Activated naive CD4-positive, alpha-beta T cell (primary cell): Measurements from ENCODE around the gene AARSD1.
"Not testable (repeated sequence)": the region's sequence is repeated elsewhere in the genome, so short reads cannot be mapped to it uniquely, and the experiment has no call there.

Experiments used
- DNase-seq, 4 experiments: peaks; one replicate each; lab custom pipeline; 2025; lab: John Stamatoyannopoulos, UW

Gene AARSD1

DNA sequence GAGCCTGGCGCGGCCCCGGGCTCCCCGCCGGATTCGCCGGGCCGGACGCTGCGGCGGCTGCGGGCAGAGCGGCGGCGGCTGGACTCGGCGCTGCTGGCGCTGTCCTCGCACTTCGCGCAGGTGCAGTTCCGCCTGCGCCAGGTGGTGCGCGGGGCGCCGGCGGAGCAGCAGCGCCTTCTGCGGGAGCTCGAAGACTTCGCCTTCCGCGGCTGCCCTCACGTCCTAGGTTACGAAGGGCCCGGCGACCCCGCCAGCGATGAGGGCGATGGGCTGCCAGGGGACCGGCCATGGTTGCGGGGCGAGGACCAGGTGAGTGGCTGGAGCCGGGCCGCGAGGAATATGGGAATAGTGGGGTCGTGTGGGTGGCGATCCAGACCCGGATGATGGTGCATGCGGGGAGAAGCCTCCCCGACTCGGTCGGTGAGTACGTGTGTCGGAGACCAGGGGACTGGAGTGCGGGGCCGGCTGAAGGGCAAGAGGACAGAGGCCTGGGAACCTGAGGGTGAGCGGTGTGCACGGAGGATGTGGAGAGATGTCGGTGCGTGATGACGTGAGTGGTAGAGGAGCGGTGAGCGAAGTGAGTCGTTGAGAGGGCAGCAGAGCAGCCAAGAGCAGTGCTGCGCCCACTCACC lies 16.6 kb upstream of the AARSD1 start:
- peak; percentile 10 to 39 (median 26) for DNase-seq

DNA sequence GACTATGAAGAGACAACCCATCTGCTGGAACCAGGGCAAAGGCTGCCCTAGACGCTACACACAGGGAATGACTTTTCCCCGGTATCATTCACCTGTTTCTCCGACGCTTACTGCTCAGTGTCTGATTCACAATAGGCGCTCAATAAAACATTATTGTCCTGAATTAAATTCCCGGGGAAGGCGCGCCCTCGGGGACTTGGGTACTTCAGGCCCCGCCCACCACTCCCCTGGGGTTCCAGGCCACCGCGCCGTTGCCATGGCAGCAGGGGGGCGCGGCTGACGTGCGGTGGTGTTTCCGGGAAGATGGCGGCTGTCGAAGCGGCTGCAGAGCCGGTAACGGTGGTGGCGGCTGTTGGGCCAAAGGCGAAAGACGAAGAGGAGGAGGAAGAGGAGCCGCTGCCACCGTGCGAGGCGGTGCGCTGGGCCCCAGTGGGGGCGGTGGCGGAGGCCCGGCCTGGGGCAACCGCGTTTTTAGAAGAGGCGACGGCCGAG lies 16.1 kb upstream of the AARSD1 start, which contains the start of gene RUNDC1:
RUNDC1 (plus strand) TSS at position 292 of the 492 bp plus-strand sequence; CDS start at position 304, 12 bp downstream.
- DNase-seq: peak; percentile 77 to 88 (median 80)

DNA sequence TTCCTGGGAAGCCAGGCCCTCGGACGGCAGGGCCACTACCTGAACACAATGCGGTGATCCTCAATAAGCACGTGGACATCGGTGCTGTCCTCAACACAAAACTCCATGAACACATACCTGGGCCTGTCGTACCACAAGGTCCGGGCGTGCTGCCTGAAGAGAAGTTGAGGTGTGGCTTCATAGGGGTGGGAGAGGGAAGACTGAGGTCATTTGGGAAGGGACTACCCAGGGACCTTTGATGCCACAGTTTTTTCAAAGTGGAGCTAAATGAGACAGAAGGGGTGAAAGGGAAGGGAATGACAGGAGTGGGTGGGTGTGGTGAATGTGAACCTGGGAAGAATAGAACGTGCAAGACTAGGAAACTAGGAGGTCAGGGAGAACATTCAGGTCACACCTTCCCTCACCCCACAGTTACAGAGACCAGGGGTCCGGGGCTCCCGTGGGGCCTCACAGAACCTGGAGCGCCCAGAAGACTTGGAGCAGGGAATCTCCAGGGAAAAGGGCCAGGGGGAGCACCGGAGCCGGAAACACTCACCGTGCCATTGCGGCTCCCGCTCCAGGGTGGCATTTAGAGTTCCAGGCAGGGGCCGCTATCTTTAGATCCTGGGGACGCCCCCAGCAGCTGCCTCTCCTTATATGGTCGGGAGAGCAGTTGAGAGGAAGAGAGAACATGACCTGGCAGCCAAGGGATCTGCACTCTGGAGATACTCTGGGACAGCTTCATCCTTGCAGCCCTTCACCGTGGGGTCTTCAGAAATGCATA lies 15.4 kb upstream of the AARSD1 start, which contains the start of gene PTGES3L:
PTGES3L (minus strand) TSS at position 570 of the 763 bp plus-strand sequence; CDS start at position 543, 27 bp downstream.
- peak in 1 of 4 experiments; percentile 9 for DNase-seq

GRCh38 chr17:42975701-42976100 lies 11.4 kb upstream of the AARSD1 start:
- DNase-seq: not testable (repeated sequence)

DNA sequence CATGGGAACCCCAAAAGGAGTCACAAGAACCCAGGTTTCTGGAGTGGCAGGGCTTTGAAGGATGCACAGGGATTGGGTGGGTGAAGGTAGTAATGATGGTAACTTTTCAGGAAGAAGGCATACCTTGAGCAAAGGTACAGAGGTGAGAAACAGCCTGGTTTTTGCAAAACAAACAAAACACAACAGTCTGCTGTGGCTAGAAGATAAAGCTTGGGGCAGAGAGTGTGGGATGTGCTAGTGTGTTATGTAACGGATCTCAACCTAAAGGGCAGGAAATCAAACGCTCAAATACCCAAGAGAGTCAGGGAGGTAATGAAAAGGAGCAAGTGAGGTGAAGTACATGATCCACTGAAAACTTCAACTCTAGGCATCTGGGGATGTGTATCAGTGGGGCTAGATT lies 11.0 kb upstream of the AARSD1 start:
- no peak for DNase-seq

GRCh38 chr17:42973323-42973722 lies 9.1 kb upstream of the AARSD1 start:
- not testable (repeated sequence) for DNase-seq

GRCh38 chr17:42971589-42971988 lies 7.3 kb upstream of the AARSD1 start:
- no peak for DNase-seq

DNA sequence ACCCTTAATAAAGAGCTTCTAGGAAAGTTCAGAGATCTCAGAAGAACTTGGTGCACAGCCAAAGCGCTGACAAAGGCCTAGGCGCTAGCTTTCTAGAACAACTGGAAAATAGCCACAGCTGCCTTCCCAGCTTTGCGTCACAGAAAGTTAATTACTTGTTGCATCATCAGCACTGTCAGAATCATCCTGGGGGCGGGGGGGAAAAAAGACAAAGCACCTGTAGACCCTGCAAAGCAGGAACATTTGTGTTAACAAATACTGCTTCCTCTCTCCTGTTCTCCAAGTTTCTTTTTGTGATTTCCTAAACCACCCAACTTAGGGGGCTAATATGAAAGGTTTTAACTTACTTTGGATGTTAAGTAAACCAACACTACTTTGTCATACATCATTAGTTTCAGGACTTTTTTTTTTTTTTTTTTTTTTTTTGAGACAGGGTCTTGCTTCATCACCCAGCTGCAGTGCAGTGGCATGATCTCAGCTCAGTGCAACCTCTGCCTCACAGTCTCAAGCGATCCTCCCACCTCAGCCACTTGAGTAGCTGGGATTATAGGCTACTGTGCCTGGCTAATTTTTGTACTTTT lies 4.8 kb upstream of the AARSD1 start:
- DNase-seq: no peak

GRCh38 chr17:42967925-42968324 lies 3.7 kb upstream of the AARSD1 start:
- no peak for DNase-seq

GRCh38 chr17:42953669-42954068 lies 10.6 kb downstream of the AARSD1 start:
- no peak for DNase-seq

DNA sequence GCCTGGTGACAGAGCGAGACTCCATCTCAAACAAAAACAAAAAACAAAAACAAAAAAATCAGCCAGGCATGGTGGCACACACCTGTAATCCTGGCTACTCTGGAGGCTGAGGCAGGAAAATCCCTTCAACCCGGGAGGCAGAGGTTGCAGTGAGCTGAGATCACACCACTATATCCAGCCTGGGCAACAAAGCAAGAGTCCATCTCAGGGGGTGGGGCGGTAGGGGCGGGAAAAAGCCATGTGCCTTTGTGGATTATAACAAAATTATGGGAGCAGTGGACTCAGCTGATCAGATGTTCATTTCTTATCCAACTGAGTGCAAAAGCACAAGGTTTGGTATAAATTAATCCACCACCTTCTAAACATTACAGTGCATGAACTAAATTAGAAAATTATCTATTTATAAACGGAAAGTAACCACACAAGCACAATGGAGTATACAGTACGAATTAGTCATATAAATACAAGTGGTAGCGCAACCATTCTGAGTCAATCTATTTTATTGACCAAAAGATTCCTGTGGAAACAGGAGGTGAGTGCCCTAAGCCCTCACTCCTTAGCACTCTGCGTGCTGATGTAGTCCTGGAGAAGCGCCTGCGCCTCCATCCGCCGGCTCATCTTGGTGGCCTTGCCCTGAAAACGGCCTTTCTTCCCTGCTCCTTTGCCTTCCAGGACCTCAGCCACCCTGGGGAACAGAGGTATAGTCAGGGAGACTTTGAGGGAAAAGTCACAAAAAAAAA lies 14.0 kb downstream of the AARSD1 start:
- DNase-seq: no peak

- DNase-seq: no peak
These were observed 17.4 kb downstream of the AARSD1 start for GRCh38 chr17:42946812-42947211.

DNA sequence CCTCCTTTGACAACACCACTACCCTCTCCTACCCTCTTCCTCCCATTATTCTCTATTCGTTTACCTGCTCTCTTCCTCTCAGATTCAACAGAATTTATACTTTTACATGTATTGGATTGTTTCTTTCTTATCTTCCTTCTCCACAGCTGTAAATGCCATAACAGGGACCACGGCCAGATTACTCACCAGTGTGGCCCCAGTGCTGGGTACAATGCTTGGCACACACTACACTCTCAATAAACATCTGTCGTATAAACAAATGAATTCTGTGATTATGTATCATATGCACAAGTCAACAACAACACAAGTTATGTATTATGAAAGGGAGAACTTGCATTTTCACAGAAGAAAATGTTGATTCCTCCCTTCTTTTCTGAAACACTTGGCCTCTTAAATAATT lies 20.0 kb downstream of the AARSD1 start:
- no peak for DNase-seq

- no peak for DNase-seq
These were observed 26.3 kb downstream of the AARSD1 start for GRCh38 chr17:42937712-42938596.

DNA sequence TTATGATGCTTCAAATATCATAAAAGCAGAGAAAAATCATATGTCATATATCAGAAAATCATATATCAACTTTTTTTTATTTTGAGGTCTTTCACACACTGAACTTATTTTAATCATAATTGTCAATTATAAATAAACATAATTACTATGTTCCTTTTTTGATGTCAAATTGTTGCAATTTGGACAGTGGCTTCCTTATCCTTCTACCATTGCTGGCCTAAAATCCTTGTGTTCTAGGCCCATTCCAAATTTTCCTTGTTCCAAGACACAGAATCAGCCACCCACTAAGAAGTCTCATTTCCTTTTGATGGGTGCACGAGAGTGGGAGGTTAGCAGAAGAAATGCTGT lies 34.8 kb downstream of the AARSD1 start:
- DNase-seq: no peak

- no peak for DNase-seq
These were observed 35.3 kb downstream of the AARSD1 start for GRCh38 chr17:42928714-42929496.

GRCh38 chr17:42924891-42925290 lies 39.4 kb downstream of the AARSD1 start:
- no peak for DNase-seq

- not testable (repeated sequence) for DNase-seq
These were observed 40.8 kb downstream of the AARSD1 start for GRCh38 chr17:42923472-42923871.

DNA sequence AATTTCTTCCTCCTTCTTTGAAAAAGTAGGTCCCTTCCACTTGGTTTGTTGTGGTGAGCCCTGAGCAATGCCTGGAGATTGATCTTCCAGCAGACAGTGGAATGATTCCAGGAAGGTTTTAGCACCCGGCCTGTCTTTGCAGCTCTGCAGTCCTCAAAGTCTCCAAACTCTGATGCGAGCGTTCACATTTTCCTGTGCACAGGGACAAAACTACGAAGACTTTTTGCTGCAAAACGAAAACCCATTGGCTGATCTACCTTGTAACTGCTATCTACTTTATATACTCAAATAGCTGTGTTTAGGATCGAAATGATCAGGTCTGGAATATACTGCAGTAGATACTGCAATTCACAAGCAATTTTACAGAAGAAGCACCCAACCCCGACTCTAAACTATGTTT lies 42.0 kb downstream of the AARSD1 start:
- no peak for DNase-seq

- DNase-seq: no peak
These were observed 43.3 kb downstream of the AARSD1 start for GRCh38 chr17:42920922-42921321.
